Vagina (tissue), 2 donors: ENCODE data around the gene AKT1S1. TPM values are rescaled to one million over a fixed set of nuclear protein-coding genes. Genes with fewer than 3 reads are reported as not detected.

Source experiments
- DNase-seq, 2 donors: peaks; one replicate each; pipeline ENCODE4 v3.0.0-alpha.2; 2017; ENCODE audit errors: extremely low spot score in 2 of 2
- H3K27ac ChIP-seq: fragments of 200-600 bp; sonication (generic); one replicate; pipeline ENCODE4 v1.5.1; 2019
- H3K27me3 ChIP-seq: fragments of 200-600 bp; sonication (generic); one replicate; pipeline ENCODE4 v1.5.1; 2019
- H3K36me3 ChIP-seq, 2 donors: fragments of 200-600 bp; sonication (generic); one replicate each; pipeline ENCODE4 v1.5.1; 2017 to 2019
- H3K4me1 ChIP-seq: fragments of 200-600 bp; sonication (generic); one replicate; pipeline ENCODE4 v1.5.1; 2019
- H3K4me3 ChIP-seq, 2 donors: fragments of 200-600 bp; sonication (generic); 1 replicate in 1 of 2; 2 replicates in 1 of 2; pipeline ENCODE4 v1.5.1; 2016 to 2019
- H3K9me3 ChIP-seq: fragments of 200-600 bp; sonication (generic); one replicate; pipeline ENCODE4 v1.5.1; 2019
- CTCF ChIP-seq, 3 experiments: fragments of 450-650 bp in 2 of 3; fragments of 200-600 bp in 1 of 3; sonication (generic) in 1 of 3; IDR thresholded peaks; one replicate each; pipeline ENCODE4 v1.5.1; 2017 to 2019; ENCODE audit warnings: antibody characterized with exemption in 3 of 3, mild to moderate bottlenecking in 2 of 3, moderate library complexity in 2 of 3
- POLR2A ChIP-seq, 2 donors: fragments of 450-650 bp; IDR thresholded peaks; one replicate each; pipeline ENCODE4 v1.6.1; 2017; ENCODE audit warnings: antibody characterized with exemption in 2 of 2, mild to moderate bottlenecking in 2 of 2, moderate library complexity in 2 of 2
- POLR2AphosphoS5 ChIP-seq, 2 donors: sonication (generic); formaldehyde crosslinking; IDR thresholded peaks; one replicate each; pipeline ENCODE4 v1.9.0; 2017; ENCODE audit warnings: antibody characterized with exemption in 2 of 2, mild to moderate bottlenecking in 2 of 2, low read depth in 1 of 2; ENCODE audit not compliant: insufficient read depth in 1 of 2
- intact Hi-C: fragments of 100-400 bp; cut with DNase I; formaldehyde crosslinking; loops from one replicate; pipeline ENCODE4 v1.15.1; 2023
- total RNA-seq: library from RNA; depleted of rRNA; stranded (reverse); fragments of >200 nt; gene quantifications from one replicate; pipeline ENCODE4 v1.2.3, GENCODE V29; 2016

Gene AKT1S1
- total RNA-seq, 1 donor from 2014 or later, result 16.9 TPM

- DNase-seq, result no peak
- peak overlapping the region; percentile 100 for H3K27ac ChIP-seq
- H3K4me3 ChIP-seq, result peak overlapping the region; percentile 83 to 93
- peaks cover 0 to 7% of the 10 kb centered on the region in 2 donors for H3K36me3 ChIP-seq
- no peaks in the 10 kb centered on the region for H3K27me3 ChIP-seq
- TF ChIP-seq POLR2AphosphoS5 (IDR thresholded peaks at IDR 0.05; ENCODE audit: insufficient read depth in 1 of 2, low read depth in 1 of 2) (no peak), CTCF (IDR thresholded peaks at IDR 0.05) (no peak), POLR2A (IDR thresholded peaks at IDR 0.05) (no peak)
- peaks cover 36% of the 10 kb centered on the region for H3K4me1 ChIP-seq
- no peaks in the 10 kb centered on the region for H3K9me3 ChIP-seq
- intact Hi-C loops, result loop anchor here (10.0 kb wide), 1 partner anchor 95 kb away; no protein-coding TSS in a partner anchor
These were observed 27.0 kb downstream of the AKT1S1 start for GRCh38 chr19:49850221-49850486.

GRCh38 chr19:49849433-49850220 lies 27.5 kb downstream of the AKT1S1 start:
- TF ChIP-seq POLR2AphosphoS5 (IDR thresholded peaks at IDR 0.05; ENCODE audit: insufficient read depth in 1 of 2, low read depth in 1 of 2) (no peak), POLR2A (IDR thresholded peaks at IDR 0.05) (no peak), CTCF (IDR thresholded peaks at IDR 0.05) (no peak)
- Histone ChIP-seq H3K4me3 (peak overlapping the region in 1 of 2 donors; percentile 93), H3K9me3 (no peaks in the 10 kb centered on the region), H3K36me3 (peaks cover 0 to 2% of the 10 kb centered on the region in 2 donors), H3K27ac (peak overlapping the region; percentile 100), H3K27me3 (no peaks in the 10 kb centered on the region), H3K4me1 (peaks cover 36% of the 10 kb centered on the region)
- no peak for DNase-seq
- intact Hi-C loops, result loop anchor here (10.0 kb wide), 2 partner anchors 75 to 95 kb away; no protein-coding TSS in a partner anchor

- H3K27ac ChIP-seq, result no peak overlapping the region
- intact Hi-C loops, result loop anchor here (10.0 kb wide), 1 partner anchor 74 kb away; no protein-coding TSS in a partner anchor
- no peaks in the 10 kb centered on the region for H3K36me3 ChIP-seq
- peaks cover 29% of the 10 kb centered on the region for H3K4me1 ChIP-seq
- H3K27me3 ChIP-seq, result no peaks in the 10 kb centered on the region
- H3K9me3 ChIP-seq, result no peaks in the 10 kb centered on the region
- DNase-seq, result no peak
- TF ChIP-seq POLR2A (IDR thresholded peaks at IDR 0.05) (no peak), CTCF (IDR thresholded peaks at IDR 0.05) (no peak), POLR2AphosphoS5 (IDR thresholded peaks at IDR 0.05; ENCODE audit: insufficient read depth in 1 of 2, low read depth in 1 of 2) (no peak)
- no peak overlapping the region for H3K4me3 ChIP-seq
These were observed 28.2 kb downstream of the AKT1S1 start for GRCh38 chr19:49848938-49849337.

GRCh38 chr19:49847731-49848696 lies 29.1 kb downstream of the AKT1S1 start:
- Histone ChIP-seq H3K27ac (no peak overlapping the region), H3K27me3 (no peaks in the 10 kb centered on the region), H3K4me1 (peaks cover 20% of the 10 kb centered on the region), H3K9me3 (no peaks in the 10 kb centered on the region), H3K36me3 (no peaks in the 10 kb centered on the region), H3K4me3 (no peak overlapping the region)
- DNase-seq, result no peak
- intact Hi-C loops, result loop anchor here (10.0 kb wide), 1 partner anchor 73 kb away; no protein-coding TSS in a partner anchor
- no peak for TF ChIP-seq CTCF (IDR thresholded peaks at IDR 0.05)
- no peak for TF ChIP-seq POLR2AphosphoS5 (IDR thresholded peaks at IDR 0.05; ENCODE audit: insufficient read depth in 1 of 2, low read depth in 1 of 2)
- TF ChIP-seq POLR2A (IDR thresholded peaks at IDR 0.05), result no peak
